ENCODE data around the gene CCNT1.
"Not testable (repeated sequence)": the region's sequence is repeated elsewhere in the genome, so short reads cannot be mapped to it uniquely, and the experiment has no call there.

The CCNT1 gene

GRCh38 chr12:48719002-48719401 lies 2.5 kb upstream of the CCNT1 start:
- H3K27me3 Mint-ChIP-seq = not testable (repeated sequence)
- intact Hi-C loops (cut with micrococcal nuclease) = loop anchor here (10.0 kb wide), 1 partner anchor 614 kb away; the partner anchor contains the start of gene SENP1

GRCh38 chr12:48717252-48717695 lies 767 bp upstream of the CCNT1 start:
- peaks cover 32% of the 10 kb centered on the region for H3K4me1 Mint-ChIP-seq (ENCODE audit: low read depth)
- H3K27ac Mint-ChIP-seq = peak overlapping the region; percentile 98
- peak overlapping the region; percentile 93 for H3K4me3 Mint-ChIP-seq
- H3K9me3 Mint-ChIP-seq = peaks cover 25% of the 10 kb centered on the region
- H3K36me3 Mint-ChIP-seq (ENCODE audit: low read depth) = peaks cover 50% of the 10 kb centered on the region
- intact Hi-C loops (cut with micrococcal nuclease) = loop anchor here (10.0 kb wide), 1 partner anchor 612 kb away; the partner anchor contains the start of gene SENP1
- H3K27me3 Mint-ChIP-seq = peaks cover 3% of the 10 kb centered on the region

More at GRCh38 chr12:48719002-48719401, 2.5 kb upstream of the CCNT1 start:
- Mint-ChIP-seq H3K9me3 (peaks cover 25% of the 10 kb centered on the region), H3K4me1 (ENCODE audit: low read depth) (peaks cover 22% of the 10 kb centered on the region), H3K36me3 (ENCODE audit: low read depth) (peaks cover 33% of the 10 kb centered on the region)
- not testable (repeated sequence) for H3K4me3 Mint-ChIP-seq, H3K27ac Mint-ChIP-seq

GRCh38 chr12:48716168-48716492 lies 377 bp downstream of the CCNT1 start:
- peak overlapping the region; percentile 98 for H3K27ac Mint-ChIP-seq
- H3K9me3 Mint-ChIP-seq = peaks cover 23% of the 10 kb centered on the region
- peaks cover 61% of the 10 kb centered on the region for H3K36me3 Mint-ChIP-seq (ENCODE audit: low read depth)
- peaks cover 3% of the 10 kb centered on the region for H3K27me3 Mint-ChIP-seq
- H3K4me3 Mint-ChIP-seq = peak overlapping the region; percentile 93
- intact Hi-C loops (cut with micrococcal nuclease) = loop anchor here (1.0 to 10.0 kb wide), 2 partner anchors 34 to 611 kb away; partner anchors contain the start of genes KANSL2 and SENP1
- peaks cover 32% of the 10 kb centered on the region for H3K4me1 Mint-ChIP-seq (ENCODE audit: low read depth)

DNA sequence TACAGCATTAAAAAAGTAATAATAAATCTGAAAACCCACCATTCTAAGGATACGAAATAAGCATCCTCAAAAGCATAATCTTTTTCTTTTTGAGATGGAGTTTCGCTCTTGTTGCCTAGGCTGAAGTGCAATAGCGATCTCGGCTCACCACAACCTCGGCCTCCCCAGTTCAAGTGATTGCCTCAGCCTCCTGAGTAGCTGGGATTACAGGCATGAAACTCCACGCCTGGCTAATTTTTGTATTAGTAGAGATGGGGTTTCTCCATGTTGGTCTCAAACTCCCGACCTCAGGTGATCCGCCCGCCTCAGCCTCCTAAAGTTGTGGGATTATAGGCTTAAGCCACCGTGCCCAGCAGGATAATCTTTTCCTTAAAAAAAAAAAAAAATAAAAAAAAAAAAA lies 4.3 kb downstream of the CCNT1 start:
- no peaks in the 10 kb centered on the region for H3K9me3 Mint-ChIP-seq
- H3K4me3 Mint-ChIP-seq = no peak overlapping the region
- intact Hi-C loops (cut with micrococcal nuclease) = loop anchor here (10.0 kb wide), 1 partner anchor 607 kb away; the partner anchor contains the start of gene SENP1
- H3K27ac Mint-ChIP-seq = no peak overlapping the region
- peaks cover 37% of the 10 kb centered on the region for H3K4me1 Mint-ChIP-seq (ENCODE audit: low read depth)
- peaks cover 89% of the 10 kb centered on the region for H3K36me3 Mint-ChIP-seq (ENCODE audit: low read depth)
- no peaks in the 10 kb centered on the region for H3K27me3 Mint-ChIP-seq

GRCh38 chr12:48698822-48699221 lies 17.7 kb downstream of the CCNT1 start:
- intact Hi-C loops (cut with micrococcal nuclease); H3K4me1 Mint-ChIP-seq (ENCODE audit: low read depth); H3K27me3 Mint-ChIP-seq; H3K9me3 Mint-ChIP-seq; H3K27ac Mint-ChIP-seq; H3K4me3 Mint-ChIP-seq: not testable (repeated sequence)
- peaks cover 91% of the 10 kb centered on the region for H3K36me3 Mint-ChIP-seq (ENCODE audit: low read depth)

DNA sequence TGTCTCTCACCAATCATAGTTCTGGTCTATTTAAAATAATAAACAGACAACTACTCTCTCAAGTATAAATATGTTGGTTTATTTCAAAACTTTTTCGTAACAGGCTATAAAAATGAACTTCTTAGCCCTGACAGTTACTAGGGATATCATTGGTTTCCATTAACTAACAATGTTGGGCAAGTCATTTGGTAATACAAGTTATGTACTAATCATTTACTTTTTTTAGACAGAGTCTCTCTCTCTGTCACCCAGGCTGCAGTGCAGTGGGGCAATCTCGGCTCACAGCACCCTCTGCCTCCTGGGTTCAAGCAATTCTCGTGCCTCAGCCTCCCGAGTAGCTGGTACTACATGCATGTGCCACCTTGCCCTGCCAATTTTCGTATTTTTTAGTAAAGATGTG lies 19.9 kb downstream of the CCNT1 start:
- H3K27ac Mint-ChIP-seq = no peak overlapping the region
- no peaks in the 10 kb centered on the region for H3K9me3 Mint-ChIP-seq

DNA sequence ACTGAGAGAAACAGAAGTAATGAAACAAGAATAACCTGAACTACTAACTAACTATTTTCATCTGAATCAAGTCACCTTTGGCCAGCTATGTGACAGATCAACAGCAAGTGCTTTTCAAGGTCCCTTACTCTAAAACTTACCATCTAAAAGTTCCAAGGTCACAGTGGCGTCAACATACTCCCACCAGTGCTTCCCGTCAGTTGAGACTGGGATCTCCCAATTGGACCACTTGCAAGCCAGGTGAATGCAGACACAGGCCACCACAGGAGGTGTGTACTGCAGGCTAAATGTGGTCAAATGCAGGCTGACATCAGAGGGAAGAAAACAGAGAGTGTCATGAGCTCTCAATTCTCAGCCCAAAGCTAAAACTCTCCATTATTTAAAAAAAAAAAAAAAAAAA lies 20.6 kb downstream of the CCNT1 start:
- H3K27ac Mint-ChIP-seq = no peak overlapping the region
- no peaks in the 10 kb centered on the region for H3K27me3 Mint-ChIP-seq
- intact Hi-C loops (cut with micrococcal nuclease) = no loop called here
- no peak overlapping the region for H3K4me3 Mint-ChIP-seq
- no peaks in the 10 kb centered on the region for H3K9me3 Mint-ChIP-seq
- peaks cover 99% of the 10 kb centered on the region for H3K36me3 Mint-ChIP-seq (ENCODE audit: low read depth)
- H3K4me1 Mint-ChIP-seq (ENCODE audit: low read depth) = peaks cover 12% of the 10 kb centered on the region

More for the DNA sequence above, 19.9 kb downstream of the CCNT1 start:
- H3K4me3 Mint-ChIP-seq = no peak overlapping the region
- no peaks in the 10 kb centered on the region for H3K27me3 Mint-ChIP-seq
- intact Hi-C loops (cut with micrococcal nuclease) = no loop called here
- H3K36me3 Mint-ChIP-seq (ENCODE audit: low read depth) = peaks cover 95% of the 10 kb centered on the region
- H3K4me1 Mint-ChIP-seq (ENCODE audit: low read depth) = peaks cover 6% of the 10 kb centered on the region

- H3K36me3 Mint-ChIP-seq (ENCODE audit: low read depth) = peaks cover 95% of the 10 kb centered on the region
These were observed 22.5 kb downstream of the CCNT1 start for GRCh38 chr12:48694038-48694437.

GRCh38 chr12:48693572-48693971 lies 22.9 kb downstream of the CCNT1 start:
- Mint-ChIP-seq H3K27me3 (no peaks in the 10 kb centered on the region), H3K4me3 (no peak overlapping the region), H3K9me3 (no peaks in the 10 kb centered on the region), H3K36me3 (ENCODE audit: low read depth) (peaks cover 96% of the 10 kb centered on the region), H3K27ac (no peak overlapping the region), H3K4me1 (ENCODE audit: low read depth) (peaks cover 13% of the 10 kb centered on the region)
- intact Hi-C loops (cut with micrococcal nuclease) = no loop called here

More at GRCh38 chr12:48694038-48694437, 22.5 kb downstream of the CCNT1 start:
- Mint-ChIP-seq H3K9me3 (no peaks in the 10 kb centered on the region), H3K4me1 (ENCODE audit: low read depth) (peaks cover 13% of the 10 kb centered on the region), H3K27me3 (no peaks in the 10 kb centered on the region), H3K4me3 (no peak overlapping the region), H3K27ac (no peak overlapping the region)
- intact Hi-C loops (cut with micrococcal nuclease) = no loop called here

DNA sequence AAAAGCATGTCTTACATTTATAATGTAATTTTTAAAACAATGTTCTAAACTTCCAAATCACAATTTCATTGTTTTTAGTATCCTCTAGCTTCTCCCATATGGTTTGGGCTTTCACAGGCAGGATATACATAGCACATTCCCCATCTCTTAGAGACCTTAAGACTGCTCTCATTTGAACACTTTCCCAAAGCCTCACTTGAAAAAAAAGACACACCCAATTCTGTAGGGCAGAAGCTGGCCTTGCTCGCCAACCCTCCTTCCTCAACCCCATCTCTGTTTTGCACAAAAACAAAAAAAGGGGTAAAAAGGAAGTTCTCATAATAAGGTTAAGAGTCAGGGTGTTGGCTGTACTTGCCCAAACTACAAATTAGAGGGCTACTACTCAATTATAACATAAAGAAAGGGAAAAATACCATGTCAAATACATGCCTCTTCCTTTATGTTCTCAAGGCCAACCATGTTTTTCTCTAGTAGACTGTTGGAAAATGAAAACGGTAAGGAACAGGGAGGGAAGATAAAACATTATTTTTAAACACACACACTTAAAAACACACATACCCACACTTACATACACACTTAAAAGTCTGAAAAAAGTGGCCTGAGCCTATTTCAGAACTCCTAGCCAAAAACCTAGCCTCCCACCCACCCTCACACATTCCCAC lies 24.6 kb downstream of the CCNT1 start:
- H3K27ac Mint-ChIP-seq = no peak overlapping the region
- H3K4me3 Mint-ChIP-seq = no peak overlapping the region
- H3K27me3 Mint-ChIP-seq = no peaks in the 10 kb centered on the region
- peaks cover 91% of the 10 kb centered on the region for H3K36me3 Mint-ChIP-seq (ENCODE audit: low read depth)
- peaks cover 13% of the 10 kb centered on the region for H3K4me1 Mint-ChIP-seq (ENCODE audit: low read depth)
- intact Hi-C loops (cut with micrococcal nuclease) = no loop called here
- no peaks in the 10 kb centered on the region for H3K9me3 Mint-ChIP-seq

- peak overlapping the region; percentile 3 for H3K27ac Mint-ChIP-seq
These were observed 25.5 kb downstream of the CCNT1 start for GRCh38 chr12:48690990-48691389.

DNA sequence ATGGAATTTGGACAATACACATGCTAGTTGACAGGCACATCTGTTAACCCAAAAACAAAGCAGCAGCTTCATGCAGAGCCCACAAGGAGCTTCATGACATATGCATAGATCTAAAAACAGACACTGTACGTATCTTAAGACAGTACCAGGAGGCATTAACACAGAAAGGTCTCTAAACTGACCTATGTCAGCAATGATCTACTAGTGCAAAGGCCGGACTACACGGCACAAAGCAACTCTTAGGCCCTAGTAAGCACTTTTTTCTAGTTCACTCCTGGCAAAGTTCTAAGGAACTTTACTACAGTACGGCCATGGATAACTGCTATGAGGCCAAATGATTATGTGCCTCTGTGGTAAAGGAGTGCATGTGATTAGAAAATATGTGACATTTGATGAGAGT lies 26.1 kb downstream of the CCNT1 start:
- Mint-ChIP-seq H3K27me3 (no peaks in the 10 kb centered on the region), H3K9me3 (no peaks in the 10 kb centered on the region), H3K27ac (no peak overlapping the region), H3K36me3 (ENCODE audit: low read depth) (peaks cover 75% of the 10 kb centered on the region), H3K4me1 (ENCODE audit: low read depth) (peaks cover 13% of the 10 kb centered on the region), H3K4me3 (no peak overlapping the region)
- intact Hi-C loops (cut with micrococcal nuclease) = no loop called here

More at GRCh38 chr12:48690990-48691389, 25.5 kb downstream of the CCNT1 start:
- H3K9me3 Mint-ChIP-seq = no peaks in the 10 kb centered on the region
- H3K4me1 Mint-ChIP-seq (ENCODE audit: low read depth) = peaks cover 13% of the 10 kb centered on the region
- no peaks in the 10 kb centered on the region for H3K27me3 Mint-ChIP-seq
- intact Hi-C loops (cut with micrococcal nuclease) = no loop called here
- H3K36me3 Mint-ChIP-seq (ENCODE audit: low read depth) = peaks cover 81% of the 10 kb centered on the region
- no peak overlapping the region for H3K4me3 Mint-ChIP-seq

GRCh38 chr12:48688836-48689235 lies 27.7 kb downstream of the CCNT1 start:
- no peaks in the 10 kb centered on the region for H3K9me3 Mint-ChIP-seq
- peaks cover 13% of the 10 kb centered on the region for H3K4me1 Mint-ChIP-seq (ENCODE audit: low read depth)
- H3K27me3 Mint-ChIP-seq = no peaks in the 10 kb centered on the region
- H3K4me3 Mint-ChIP-seq = no peak overlapping the region
- intact Hi-C loops (cut with micrococcal nuclease) = no loop called here
- H3K36me3 Mint-ChIP-seq (ENCODE audit: low read depth) = peaks cover 59% of the 10 kb centered on the region
- H3K27ac Mint-ChIP-seq = no peak overlapping the region

DNA sequence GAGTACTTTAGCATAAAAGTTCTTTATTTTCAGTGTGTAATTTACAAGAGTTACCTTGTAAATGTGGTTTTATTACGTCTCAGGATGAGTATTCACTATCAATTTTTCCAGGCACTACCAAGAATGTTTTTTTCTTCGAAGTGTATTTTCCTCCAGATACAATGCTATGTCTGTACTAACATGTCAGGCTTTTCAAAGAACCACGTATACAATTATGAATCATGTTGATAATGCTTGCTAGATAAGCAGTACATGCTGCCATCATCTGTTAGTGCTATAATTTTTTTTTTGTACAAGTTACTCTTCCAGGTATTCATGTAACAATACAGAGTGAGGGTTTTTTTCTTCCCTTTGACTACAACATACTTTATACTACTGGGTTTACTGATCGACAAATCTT lies 28.9 kb downstream of the CCNT1 start:
- H3K4me3 Mint-ChIP-seq = no peak overlapping the region
- peaks cover 13% of the 10 kb centered on the region for H3K4me1 Mint-ChIP-seq (ENCODE audit: low read depth)
- H3K27me3 Mint-ChIP-seq = no peaks in the 10 kb centered on the region
- H3K9me3 Mint-ChIP-seq = no peaks in the 10 kb centered on the region
- H3K27ac Mint-ChIP-seq = no peak overlapping the region
- peaks cover 47% of the 10 kb centered on the region for H3K36me3 Mint-ChIP-seq (ENCODE audit: low read depth)
- intact Hi-C loops (cut with micrococcal nuclease) = no loop called here
